Muscle layer of colon (tissue), 2 donors: ENCODE measurements around the gene ASPG.

Source experiments
- H3K27ac ChIP-seq: one replicate; pipeline ENCODE4 v1.7.0; 2013; ENCODE audit warnings: low read depth, mild to moderate bottlenecking, low read length, moderate library complexity
- H3K27me3 ChIP-seq, 2 donors: one replicate each; pipeline ENCODE4 v1.7.0; 2013; ENCODE audit warnings: low read length in 2 of 2, mild to moderate bottlenecking in 2 of 2; ENCODE audit not compliant: insufficient read depth in 2 of 2, control insufficient read depth in 1 of 2
- H3K36me3 ChIP-seq: one replicate; pipeline ENCODE4 v1.7.0; 2013; ENCODE audit warnings: mild to moderate bottlenecking, low read length; ENCODE audit not compliant: insufficient read depth
- H3K4me1 ChIP-seq: one replicate; pipeline ENCODE4 v1.7.0; 2013; ENCODE audit warnings: mild to moderate bottlenecking, low read length; ENCODE audit not compliant: insufficient read depth
- H3K4me3 ChIP-seq, 2 donors: one replicate each; pipeline ENCODE4 v1.7.0; 2013; ENCODE audit warnings: low read length in 2 of 2, low read depth in 1 of 2, mild to moderate bottlenecking in 1 of 2, moderate library complexity in 1 of 2
- H3K9ac ChIP-seq: one replicate; pipeline ENCODE4 v1.7.0; 2013; ENCODE audit warnings: low read length
- H3K9me3 ChIP-seq: one replicate; pipeline ENCODE4 v1.7.0; 2013; ENCODE audit warnings: mild to moderate bottlenecking, low read length
- donor health status: abdominal sarcoma.
- donor health status: Adenocarcinoma of cecum.

The ASPG gene

GRCh38 chr14:104096318-104096717, 10.8 kb downstream of the ASPG start:
- Histone ChIP-seq H3K9me3 (no peaks in the 10 kb centered on the region), H3K4me3 (no peak overlapping the region), H3K27ac (no peak overlapping the region), H3K4me1 (no peaks in the 10 kb centered on the region), H3K36me3 (no peaks in the 10 kb centered on the region), H3K9ac (no peak overlapping the region), H3K27me3 (peaks cover 0 to 24% of the 10 kb centered on the region in 2 donors)

DNA sequence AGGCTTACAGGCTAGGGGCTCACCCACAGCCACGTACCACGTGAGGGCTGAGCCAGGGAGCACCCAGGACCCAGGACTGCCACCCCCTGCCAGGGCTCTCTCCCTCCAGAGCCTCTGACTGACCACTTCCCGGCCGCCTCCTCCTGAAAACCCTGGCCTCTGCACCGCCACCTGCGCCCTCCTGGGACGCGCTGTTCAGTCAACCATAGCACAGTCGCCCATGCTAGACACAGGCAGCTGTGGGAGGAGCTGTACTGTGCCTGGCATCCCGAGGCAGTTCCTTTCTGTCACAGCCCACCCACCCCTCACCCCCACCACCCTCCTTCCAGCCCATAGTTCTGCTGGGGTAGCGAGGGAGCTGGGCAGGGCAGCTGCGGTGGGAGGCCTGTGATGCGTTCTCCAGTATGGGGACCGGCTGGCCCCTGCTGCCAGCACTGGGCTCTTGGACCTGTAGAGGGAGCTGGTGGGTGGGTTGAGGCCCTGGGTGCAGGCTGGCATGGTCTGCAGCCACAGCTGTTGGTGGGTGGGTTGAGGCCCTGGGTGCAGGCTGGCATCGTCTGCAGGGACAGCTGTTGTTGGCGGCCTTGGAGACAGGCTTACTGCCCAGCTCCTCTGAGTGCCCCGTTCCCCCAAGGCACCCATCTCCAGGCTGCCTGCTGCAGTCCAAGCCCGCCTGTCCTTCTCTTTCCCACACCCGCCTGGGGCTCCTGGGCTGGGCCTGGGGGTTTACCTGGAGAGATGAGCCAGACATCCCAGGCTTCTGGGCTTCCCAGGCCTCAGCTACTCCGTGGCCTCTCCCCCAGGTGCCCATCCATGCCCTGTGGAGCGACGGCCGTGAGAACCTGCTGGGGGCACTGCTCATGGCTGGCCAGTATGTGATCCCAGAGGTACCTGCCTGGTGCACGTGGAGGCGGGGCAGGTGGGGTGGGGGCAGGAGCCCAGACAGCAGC, 11.5 kb downstream of the ASPG start:
- Histone ChIP-seq H3K9me3 (no peaks in the 10 kb centered on the region), H3K27ac (no peak overlapping the region), H3K9ac (no peak overlapping the region), H3K4me1 (no peaks in the 10 kb centered on the region), H3K27me3 (peaks cover 0 to 21% of the 10 kb centered on the region in 2 donors), H3K36me3 (no peaks in the 10 kb centered on the region), H3K4me3 (no peak overlapping the region)

GRCh38 chr14:104098272-104099095, 13.0 kb downstream of the ASPG start:
- Histone ChIP-seq H3K4me3 (no peak overlapping the region), H3K4me1 (no peaks in the 10 kb centered on the region), H3K27ac (no peak overlapping the region), H3K27me3 (peaks cover 0 to 20% of the 10 kb centered on the region in 2 donors), H3K36me3 (no peaks in the 10 kb centered on the region), H3K9me3 (no peaks in the 10 kb centered on the region), H3K9ac (no peak overlapping the region)

DNA sequence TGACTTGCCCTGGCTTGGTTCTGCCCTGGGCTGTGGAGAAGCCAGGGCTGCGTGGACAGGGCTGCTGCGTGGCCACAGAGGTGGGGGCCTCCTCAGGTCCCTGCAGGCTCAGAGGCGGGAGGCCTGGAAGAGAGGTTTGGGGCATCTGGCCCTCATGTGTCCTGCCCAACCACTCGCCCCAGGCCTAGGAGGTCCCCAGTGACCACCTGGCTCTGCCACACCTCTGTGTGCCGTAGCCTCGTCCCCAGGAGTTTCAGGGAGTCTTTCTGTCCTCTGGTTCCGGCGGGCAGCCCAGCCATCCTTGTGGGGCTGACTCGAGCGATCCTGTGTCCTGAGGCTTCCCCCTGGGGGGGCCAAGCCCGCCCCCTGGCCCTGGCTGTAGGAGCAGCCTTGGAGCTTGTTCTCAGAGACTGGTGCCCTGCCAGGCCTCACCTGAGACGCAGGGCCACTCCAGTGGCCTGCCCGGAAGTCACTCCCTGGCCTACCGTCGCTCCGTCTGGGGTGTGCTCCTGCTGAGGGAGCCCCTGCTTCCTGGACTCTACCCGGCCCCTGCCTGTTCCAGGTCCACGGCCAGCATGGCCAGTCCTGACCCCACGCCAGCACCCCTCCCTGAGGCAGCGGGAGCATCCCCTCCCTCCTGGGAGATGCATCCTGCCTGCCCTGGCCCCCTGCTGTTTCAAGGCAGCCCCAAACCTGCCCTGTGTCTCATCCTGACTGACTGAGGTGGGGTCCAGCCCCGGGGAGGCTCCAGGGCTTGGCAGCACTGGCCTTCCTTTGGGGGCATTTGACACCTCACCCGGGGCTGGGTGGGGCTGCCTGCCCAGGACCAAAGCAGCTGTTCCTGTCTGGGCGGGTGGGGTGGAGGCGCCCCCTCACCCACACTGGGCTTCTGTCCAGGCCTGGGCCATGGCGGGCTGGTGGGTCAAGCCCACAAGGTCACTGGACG, 13.9 kb downstream of the ASPG start:
- Histone ChIP-seq H3K4me3 (no peak overlapping the region), H3K27ac (no peak overlapping the region)

DNA sequence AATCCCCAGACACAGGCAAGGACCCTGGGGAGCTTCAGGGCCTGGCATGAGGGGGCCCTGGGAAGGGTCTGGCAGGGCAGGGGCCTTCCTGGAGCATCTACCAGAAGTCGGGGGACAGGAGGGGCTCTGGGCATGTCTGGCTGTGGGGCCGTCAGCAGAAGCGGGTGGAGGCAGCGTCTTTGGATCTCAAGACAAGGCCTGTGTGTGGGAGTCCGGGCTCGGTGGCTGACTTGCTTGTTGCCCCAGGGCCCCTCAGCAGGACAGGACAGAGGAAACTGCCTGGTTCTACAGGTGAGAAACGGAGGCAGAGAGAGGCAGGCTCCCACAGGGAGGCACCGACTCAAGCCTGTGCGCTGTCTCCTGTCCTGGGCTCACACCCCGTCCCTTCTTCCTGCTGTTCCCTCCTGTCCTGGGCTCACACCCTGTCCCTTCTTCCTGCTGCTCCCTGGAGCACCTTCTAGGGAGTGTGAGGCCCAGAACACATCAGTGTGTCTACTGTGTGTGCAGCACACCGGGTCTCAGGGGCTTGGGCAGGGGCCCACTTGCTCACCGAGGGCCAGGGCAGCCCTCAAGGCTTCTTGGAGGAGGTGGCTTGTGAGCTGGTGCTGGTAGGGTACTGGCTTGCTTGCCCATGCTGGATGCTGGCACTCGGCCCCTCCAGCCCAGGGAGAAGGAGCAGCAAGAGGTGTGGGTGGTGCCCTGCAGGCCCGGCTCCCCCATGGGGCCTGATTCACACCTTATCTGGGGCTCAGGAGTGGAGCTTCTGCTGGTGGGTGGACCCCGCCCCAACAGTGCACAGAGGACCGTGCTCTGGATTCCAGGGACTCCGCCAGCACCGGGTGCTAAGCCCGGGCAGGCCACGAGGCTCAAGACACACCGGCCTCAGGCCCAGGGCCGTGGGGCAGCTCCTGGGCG, 14.9 kb downstream of the ASPG start:
- no peak overlapping the region for H3K4me3 ChIP-seq
- no peaks in the 10 kb centered on the region for H3K9me3 ChIP-seq
- H3K27ac ChIP-seq: no peak overlapping the region
- H3K27me3 ChIP-seq: peaks cover 0 to 4% of the 10 kb centered on the region in 2 donors
- no peaks in the 10 kb centered on the region for H3K36me3 ChIP-seq
- H3K9ac ChIP-seq: no peak overlapping the region
- H3K4me1 ChIP-seq: no peaks in the 10 kb centered on the region

More for the DNA sequence above, 13.9 kb downstream of the ASPG start:
- H3K36me3 ChIP-seq: no peaks in the 10 kb centered on the region
- no peak overlapping the region for H3K9ac ChIP-seq
- H3K4me1 ChIP-seq: no peaks in the 10 kb centered on the region
- peaks cover 0 to 14% of the 10 kb centered on the region in 2 donors for H3K27me3 ChIP-seq
- H3K9me3 ChIP-seq: no peaks in the 10 kb centered on the region

DNA sequence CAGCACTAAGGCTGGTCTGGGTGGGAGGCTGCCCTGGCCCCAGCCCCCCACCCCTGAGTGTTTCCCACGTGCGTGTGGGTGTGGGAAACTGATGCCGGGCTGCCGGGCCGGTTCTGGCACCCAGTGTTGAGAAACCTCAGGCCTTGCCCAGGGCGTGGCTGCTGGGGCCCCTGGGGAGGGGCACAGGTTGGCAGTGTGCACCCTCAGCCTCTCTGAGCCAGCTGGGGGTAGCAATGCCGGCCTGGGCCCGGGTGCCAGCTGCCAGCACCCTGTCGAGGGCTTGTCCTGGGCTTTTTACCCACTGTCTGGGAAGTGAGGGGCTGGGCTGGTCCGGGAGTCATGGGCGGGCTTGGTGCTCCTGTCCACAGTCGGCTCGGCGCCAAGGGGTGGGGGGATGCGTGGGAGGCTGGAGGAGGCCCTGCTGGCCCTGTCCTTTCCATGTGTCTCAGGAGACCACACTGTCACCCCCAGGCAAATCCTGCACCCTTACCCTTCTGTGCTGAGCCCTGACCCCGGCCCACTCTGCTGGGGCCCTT, 15.7 kb downstream of the ASPG start:
- no peaks in the 10 kb centered on the region for H3K36me3 ChIP-seq
- H3K4me1 ChIP-seq: no peaks in the 10 kb centered on the region
- no peak overlapping the region for H3K9ac ChIP-seq
- H3K4me3 ChIP-seq: no peak overlapping the region
- H3K27ac ChIP-seq: no peak overlapping the region
- H3K27me3 ChIP-seq: no peaks in the 10 kb centered on the region
- H3K9me3 ChIP-seq: no peaks in the 10 kb centered on the region

GRCh38 chr14:104101651-104102281, 16.3 kb downstream of the ASPG start:
- H3K9ac ChIP-seq: no peak overlapping the region
- no peaks in the 10 kb centered on the region for H3K36me3 ChIP-seq
- H3K27me3 ChIP-seq: no peaks in the 10 kb centered on the region
- no peak overlapping the region for H3K27ac ChIP-seq
- H3K4me1 ChIP-seq: no peaks in the 10 kb centered on the region
- H3K4me3 ChIP-seq: no peak overlapping the region
- no peaks in the 10 kb centered on the region for H3K9me3 ChIP-seq

GRCh38 chr14:104102282-104102914, 16.9 kb downstream of the ASPG start:
- no peaks in the 10 kb centered on the region for H3K27me3 ChIP-seq
- H3K4me3 ChIP-seq: no peak overlapping the region
- no peaks in the 10 kb centered on the region for H3K9me3 ChIP-seq
- no peaks in the 10 kb centered on the region for H3K36me3 ChIP-seq
- no peak overlapping the region for H3K9ac ChIP-seq
- no peak overlapping the region for H3K27ac ChIP-seq
- H3K4me1 ChIP-seq: no peaks in the 10 kb centered on the region

DNA sequence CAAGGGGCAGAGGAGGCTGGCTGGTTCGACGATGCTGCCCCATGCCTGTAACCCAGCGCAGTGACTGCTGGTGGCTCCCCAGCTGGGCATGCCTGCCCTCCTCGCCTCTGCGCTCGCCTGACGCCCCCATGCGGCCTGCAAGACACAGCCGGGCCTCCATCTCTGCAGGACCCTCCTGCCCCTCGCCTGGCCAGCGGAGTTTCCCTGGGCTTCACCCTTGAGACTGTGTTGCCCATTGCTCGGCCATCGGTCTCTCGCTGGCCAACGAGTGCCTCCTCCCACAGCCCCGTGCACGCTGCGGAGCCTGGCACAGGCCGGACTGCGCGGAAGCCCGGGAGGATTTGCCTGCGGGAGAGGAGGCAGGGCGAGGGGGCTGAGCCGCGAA, 17.6 kb downstream of the ASPG start:
- Histone ChIP-seq H3K4me3 (no peak overlapping the region), H3K9me3 (no peaks in the 10 kb centered on the region), H3K36me3 (no peaks in the 10 kb centered on the region), H3K9ac (no peak overlapping the region), H3K27me3 (no peaks in the 10 kb centered on the region), H3K27ac (no peak overlapping the region), H3K4me1 (no peaks in the 10 kb centered on the region)
